Measurements from ENCODE around the gene NEK10. TPM values are rescaled to one million over a fixed set of nuclear protein-coding genes. Genes with fewer than 3 reads are reported as not detected.

NEK10 gene
- total RNA-seq, 4 donors from 2014 or later = 0.29 to 12.4 (median 0.61) TPM

DNA sequence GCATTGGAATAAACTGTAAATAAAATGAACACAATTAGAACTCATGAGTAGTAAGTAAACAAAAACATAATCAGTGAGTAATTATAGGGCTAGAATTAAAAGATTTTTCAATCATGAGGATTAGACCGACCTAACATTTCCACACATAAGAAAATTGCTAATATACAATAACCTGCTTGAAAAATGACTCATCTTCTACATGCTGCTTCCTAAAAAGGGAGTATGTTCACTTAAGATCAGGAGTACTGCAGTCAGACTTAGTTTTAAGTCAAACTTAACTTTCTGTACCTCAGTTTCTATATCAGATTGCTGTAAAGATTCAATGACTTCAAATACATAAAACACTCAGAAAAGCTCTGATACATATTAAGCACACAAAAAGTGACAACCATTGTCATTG lies 22.6 kb upstream of the NEK10 start:
- Histone ChIP-seq H3K36me3 (peaks cover 0 to 60% (median 0%) of the 10 kb centered on the region in 3 donors), H3K27me3 (no peaks in the 10 kb centered on the region), H3K4me1 (no peaks in the 10 kb centered on the region), H3K4me3 (no peak overlapping the region), H3K27ac (no peak overlapping the region), H3K9me3 (no peaks in the 10 kb centered on the region)
- intact Hi-C loops (cut with DNase I) = no loop called here
- 42 to 57% methylated on average over 1 of the region's 1 CpG for WGBS, 2 donors
- DNase-seq = no peak
- TF ChIP-seq, protein P1, sequence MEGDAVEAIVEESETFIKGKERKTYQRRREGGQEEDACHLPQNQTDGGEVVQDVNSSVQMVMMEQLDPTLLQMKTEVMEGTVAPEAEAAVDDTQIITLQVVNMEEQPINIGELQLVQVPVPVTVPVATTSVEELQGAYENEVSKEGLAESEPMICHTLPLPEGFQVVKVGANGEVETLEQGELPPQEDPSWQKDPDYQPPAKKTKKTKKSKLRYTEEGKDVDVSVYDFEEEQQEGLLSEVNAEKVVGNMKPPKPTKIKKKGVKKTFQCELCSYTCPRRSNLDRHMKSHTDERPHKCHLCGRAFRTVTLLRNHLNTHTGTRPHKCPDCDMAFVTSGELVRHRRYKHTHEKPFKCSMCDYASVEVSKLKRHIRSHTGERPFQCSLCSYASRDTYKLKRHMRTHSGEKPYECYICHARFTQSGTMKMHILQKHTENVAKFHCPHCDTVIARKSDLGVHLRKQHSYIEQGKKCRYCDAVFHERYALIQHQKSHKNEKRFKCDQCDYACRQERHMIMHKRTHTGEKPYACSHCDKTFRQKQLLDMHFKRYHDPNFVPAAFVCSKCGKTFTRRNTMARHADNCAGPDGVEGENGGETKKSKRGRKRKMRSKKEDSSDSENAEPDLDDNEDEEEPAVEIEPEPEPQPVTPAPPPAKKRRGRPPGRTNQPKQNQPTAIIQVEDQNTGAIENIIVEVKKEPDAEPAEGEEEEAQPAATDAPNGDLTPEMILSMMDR (IDR thresholded peaks at IDR 0.05) = no peak
- TF ChIP-seq POLR2A (IDR thresholded peaks at IDR 0.05) = no peak

DNA sequence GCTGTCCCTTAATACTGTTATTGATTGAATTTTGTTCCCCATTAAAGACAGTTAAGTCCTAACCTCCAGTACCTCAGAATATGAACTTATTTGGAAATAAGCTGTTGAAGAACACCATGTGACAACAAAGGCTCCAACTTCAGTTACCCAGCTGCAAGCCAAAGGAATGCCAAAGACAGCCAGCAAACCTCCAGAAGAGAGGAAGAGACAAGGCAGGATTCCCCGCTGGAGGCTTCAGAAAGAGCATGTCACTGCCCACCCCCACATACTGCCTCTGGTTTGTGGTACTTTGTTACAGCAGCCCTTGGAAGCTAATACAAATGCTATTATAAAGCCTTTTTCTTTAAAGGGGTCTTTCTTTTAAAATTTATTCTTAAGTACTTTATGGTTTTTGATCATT lies 18.4 kb upstream of the NEK10 start:
- Histone ChIP-seq H3K9me3 (no peaks in the 10 kb centered on the region), H3K4me3 (no peak overlapping the region), H3K4me1 (no peaks in the 10 kb centered on the region), H3K27me3 (no peaks in the 10 kb centered on the region), H3K27ac (peak overlapping the region in 1 of 4 donors; percentile 6), H3K36me3 (peaks cover 0 to 60% (median 0%) of the 10 kb centered on the region in 3 donors)
- WGBS, 2 donors = 71 to 86% methylated on average over 1 of the region's 1 CpG
- intact Hi-C loops (cut with DNase I) = no loop called here
- TF ChIP-seq POLR2A (IDR thresholded peaks at IDR 0.05) = no peak
- TF ChIP-seq, protein P1 (IDR thresholded peaks at IDR 0.05) = no peak
- no peak for DNase-seq

DNA sequence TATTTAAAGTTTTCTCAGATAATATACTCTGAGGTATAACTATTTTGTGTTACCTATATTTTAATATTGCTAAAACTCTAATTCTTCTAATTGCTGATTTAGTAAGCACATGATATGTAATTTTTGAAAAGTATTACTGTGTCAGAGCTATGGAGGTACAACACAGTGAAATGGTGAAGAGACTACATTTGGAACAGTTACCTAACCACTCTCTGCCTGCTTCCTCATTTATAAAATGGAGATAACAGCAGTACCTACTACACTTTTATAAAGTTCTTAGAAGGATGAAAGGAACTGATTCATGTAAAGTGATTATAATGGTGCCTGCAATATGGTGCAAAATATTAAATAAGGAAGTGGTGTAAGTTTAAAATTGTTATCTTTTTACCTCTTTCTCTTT lies 16.3 kb upstream of the NEK10 start:
- H3K4me1 ChIP-seq = no peaks in the 10 kb centered on the region
- TF ChIP-seq, protein P1 (IDR thresholded peaks at IDR 0.05) = no peak
- no peak for TF ChIP-seq POLR2A (IDR thresholded peaks at IDR 0.05)

DNA sequence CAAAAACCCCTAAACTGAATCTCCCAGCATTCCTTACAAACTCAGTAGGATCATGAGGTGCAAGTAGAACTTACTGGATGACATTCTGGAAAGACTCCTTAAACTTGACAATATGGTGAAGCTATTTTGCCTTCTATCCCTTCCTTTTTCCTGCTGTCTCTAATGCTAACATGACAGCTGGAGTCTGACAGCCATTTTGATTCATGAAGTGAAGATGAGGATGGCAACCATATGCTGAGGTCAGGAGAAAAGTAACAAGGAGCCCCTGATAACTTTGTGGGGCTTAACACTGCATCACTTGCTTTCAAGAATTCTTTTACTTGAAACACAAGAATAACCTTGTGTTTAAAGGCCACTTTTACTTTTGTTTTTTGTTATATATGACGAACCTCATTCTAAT lies 15.0 kb upstream of the NEK10 start:
- Histone ChIP-seq H3K36me3 (peaks cover 0 to 49% (median 0%) of the 10 kb centered on the region in 3 donors), H3K27ac (no peak overlapping the region), H3K4me1 (no peaks in the 10 kb centered on the region), H3K4me3 (no peak overlapping the region), H3K9me3 (no peaks in the 10 kb centered on the region), H3K27me3 (no peaks in the 10 kb centered on the region)
- DNase-seq = no peak
- intact Hi-C loops (cut with DNase I) = no loop called here
- WGBS, 2 donors = 95 to 96% methylated on average over 1 of the region's 1 CpG
- no peak for TF ChIP-seq POLR2A (IDR thresholded peaks at IDR 0.05)

More for the DNA sequence above, 16.3 kb upstream of the NEK10 start:
- no peak overlapping the region for H3K4me3 ChIP-seq
- intact Hi-C loops (cut with DNase I) = no loop called here
- no peaks in the 10 kb centered on the region for H3K9me3 ChIP-seq
- H3K27ac ChIP-seq = no peak overlapping the region
- H3K27me3 ChIP-seq = no peaks in the 10 kb centered on the region
- no peak for DNase-seq
- peaks cover 0 to 62% (median 0%) of the 10 kb centered on the region in 3 donors for H3K36me3 ChIP-seq

DNA sequence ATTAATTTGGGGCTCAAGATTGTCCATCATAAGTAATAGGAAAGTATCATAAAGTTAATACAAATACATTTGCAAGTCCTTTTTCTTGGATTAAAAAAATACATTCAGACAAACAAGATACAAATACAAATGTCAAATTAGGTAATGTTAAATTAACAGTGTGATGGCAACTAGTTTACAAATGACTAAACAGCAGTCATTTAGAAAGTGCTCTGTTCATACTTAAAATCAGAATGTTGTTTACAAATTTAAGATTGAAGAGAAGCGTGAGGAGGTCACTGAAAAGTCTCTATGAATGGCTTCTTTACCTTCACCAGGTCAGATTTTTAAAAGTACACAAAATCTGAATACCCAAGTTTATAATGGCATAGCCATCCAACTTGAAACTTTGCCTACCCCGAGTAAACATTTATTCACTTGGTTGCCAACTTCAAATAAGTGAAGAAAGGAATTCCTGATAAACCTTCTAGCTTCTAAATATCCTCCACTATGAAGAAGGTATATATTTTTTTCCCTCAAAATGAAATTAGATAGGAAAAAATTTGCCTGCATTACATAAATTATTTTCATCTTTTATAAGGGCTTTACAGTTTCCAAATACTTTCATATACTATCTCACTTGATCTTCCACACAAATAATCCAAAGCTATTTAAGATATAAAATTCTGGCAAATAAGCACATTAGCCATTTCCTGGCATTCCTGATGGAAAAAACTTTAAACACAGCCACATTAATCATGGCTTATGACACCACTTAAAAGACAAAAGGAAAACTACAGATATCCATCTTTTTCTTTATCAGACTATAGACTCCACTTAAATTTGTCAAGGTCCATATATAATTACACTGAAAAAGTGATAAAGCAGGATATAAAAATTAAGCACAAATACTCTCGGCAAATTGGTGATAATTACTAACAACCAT lies 11.5 kb upstream of the NEK10 start:
- intact Hi-C loops (cut with DNase I) = no loop called here
- H3K9me3 ChIP-seq = no peaks in the 10 kb centered on the region
- no peak for TF ChIP-seq POLR2A (IDR thresholded peaks at IDR 0.05)
- TF ChIP-seq, protein P1 (IDR thresholded peaks at IDR 0.05) = no peak

More for the DNA sequence above, 11.5 kb upstream of the NEK10 start:
- DNase-seq = no peak
- H3K27me3 ChIP-seq = no peaks in the 10 kb centered on the region
- whole genome bisulfite sequencing, 2 donors = 72 to 74% methylated on average over 3 of the region's 3 CpGs
- no peak overlapping the region for H3K27ac ChIP-seq
- H3K4me1 ChIP-seq = no peaks in the 10 kb centered on the region
- peaks cover 0 to 61% (median 0%) of the 10 kb centered on the region in 3 donors for H3K36me3 ChIP-seq
- no peak overlapping the region for H3K4me3 ChIP-seq
